Keratinocyte (primary cell): ENCODE results near the gene LST1. TPM values are rescaled to one million over a fixed set of nuclear protein-coding genes. Genes with fewer than 3 reads are reported as not detected.
A peak's percentile ranks its signal among the peaks of the same experiment; 100 is the strongest.

Experiments used
- DNase-seq: peaks from one replicate; pipeline ENCODE4 v3.0.0-alpha.2; 2011; ENCODE audit warnings: low read depth, missing footprints, low spot score
- FAIRE-seq: peaks from 2 replicates; lab custom pipeline; 2011; peaks lifted over from hg19 to GRCh38; lab: Jason Lieb, UNC
- H2AFZ ChIP-seq: 2 replicates; pipeline ENCODE4 v1.6.0; 2012; ENCODE audit warnings: low read length, control low read depth, inconsistent platforms; ENCODE audit not compliant: control insufficient read depth
- H3K27ac ChIP-seq: 2 replicates; pipeline ENCODE4 v1.5.1; 2011; ENCODE audit warnings: low read length; ENCODE audit not compliant: control insufficient read depth, insufficient read depth
- H3K27me3 ChIP-seq: 3 replicates; pipeline ENCODE4 v1.6.0; 2011; ENCODE audit warnings: low read length; ENCODE audit not compliant: control insufficient read depth, insufficient read depth; ENCODE audit errors: extremely low read depth
- H3K36me3 ChIP-seq, 2 experiments: 2 replicates in 1 of 2; 3 replicates in 1 of 2; pipeline ENCODE4 v1.5.1; 2011; ENCODE audit warnings: low read length in 2 of 2, mild to moderate bottlenecking in 1 of 2; ENCODE audit not compliant: control insufficient read depth in 2 of 2, insufficient read depth in 2 of 2; ENCODE audit errors: extremely low read depth in 1 of 2
- H3K4me1 ChIP-seq: 3 replicates; pipeline ENCODE4 v1.5.1; 2011; ENCODE audit warnings: low read length; ENCODE audit not compliant: control insufficient read depth, insufficient read depth; ENCODE audit errors: extremely low read depth
- H3K4me2 ChIP-seq: 3 replicates; pipeline ENCODE4 v1.6.0; 2011; ENCODE audit warnings: low read depth, low read length; ENCODE audit not compliant: control insufficient read depth, insufficient read depth; ENCODE audit errors: extremely low read depth
- H3K4me3 ChIP-seq, 3 experiments: fragments of 200-600 bp in 1 of 3; sonication (generic) in 1 of 3; 2 replicates in 2 of 3; 3 replicates in 1 of 3; pipeline ENCODE4 v1.5.1; 2011 to 2016; ENCODE audit warnings: low read length in 3 of 3, mild to moderate bottlenecking in 3 of 3, control low read depth in 2 of 3, inconsistent platforms in 1 of 3, low read depth in 1 of 3, mixed read lengths in 1 of 3, mixed run types in 1 of 3, moderate library complexity in 1 of 3; ENCODE audit not compliant: control insufficient read depth in 2 of 3, insufficient read depth in 2 of 3; ENCODE audit errors: extremely low read depth in 1 of 3
- H3K79me2 ChIP-seq: 2 replicates; pipeline ENCODE4 v1.6.0; 2012; ENCODE audit warnings: low read length; ENCODE audit not compliant: control insufficient read depth, insufficient read depth
- H3K9ac ChIP-seq: 3 replicates; pipeline ENCODE4 v1.6.0; 2011; ENCODE audit warnings: low read length; ENCODE audit not compliant: control insufficient read depth, insufficient read depth; ENCODE audit errors: extremely low read depth
- H3K9me1 ChIP-seq: 3 replicates; pipeline ENCODE4 v1.6.0; 2011; ENCODE audit warnings: low read length; ENCODE audit not compliant: control insufficient read depth, insufficient read depth; ENCODE audit errors: extremely low read depth
- H3K9me3 ChIP-seq: 2 replicates; pipeline ENCODE4 v1.5.1; 2012; ENCODE audit warnings: low read depth, low read length; ENCODE audit not compliant: control insufficient read depth
- H4K20me1 ChIP-seq: 3 replicates; pipeline ENCODE4 v1.6.0; 2011; ENCODE audit warnings: low read length; ENCODE audit not compliant: control insufficient read depth, insufficient read depth; ENCODE audit errors: extremely low read depth
- EZH2 ChIP-seq: IDR thresholded peaks from one replicate; pipeline ENCODE4 v1.6.1; 2012; ENCODE audit warnings: inconsistent platforms, mild to moderate bottlenecking, low read length, moderate library complexity
- dilution Hi-C: fragments of 300-500 bp; cut with MboI; formaldehyde crosslinking; loops from one replicate; pipeline ENCODE4 v1.7.0; 2020; ENCODE audit warnings: low sequenced_read_pairs; ENCODE audit not compliant: extremely low pct_ligation_motif_present
- polyA plus RNA-seq, 5 experiments: library from polyadenylated mRNA; depleted of rRNA in 3 of 5; stranded (reverse) in 3 of 5; stranded (forward) in 1 of 5; unstranded in 1 of 5; fragments of >200 nt; gene quantifications; 1 replicate in 1 of 5; 2 replicates in 3 of 5; 3 replicates in 1 of 5; pipeline versions ENCODE4 v1.2.1 to v1.2.3, GENCODE V29; 2011 to 2012; ENCODE audit warnings: missing spikeins in 2 of 5, low read depth in 1 of 5, low replicate concordance in 1 of 5
- TF ChIP-seq, protein P1 (sequence below), 3 experiments: IDR thresholded peaks in 1 of 3; conservative IDR thresholded peaks in 1 of 3; optimal IDR thresholded peaks in 1 of 3; 2 replicates in 2 of 3; 3 replicates in 1 of 3; pipeline versions ENCODE3 to v1.5.1; 2011; ENCODE audit warnings: low read length in 3 of 3, mild to moderate bottlenecking in 3 of 3, moderate library complexity in 2 of 3, control low read depth in 1 of 3, inconsistent platforms in 1 of 3; ENCODE audit not compliant: insufficient read depth in 2 of 3; ENCODE audit errors: extremely low read depth in 1 of 3

The LST1 gene
- polyA plus RNA-seq, 1 donor (not counting 4 experiments of a cell fraction or from before 2014, with no cell fraction given), result not detected

DNA sequence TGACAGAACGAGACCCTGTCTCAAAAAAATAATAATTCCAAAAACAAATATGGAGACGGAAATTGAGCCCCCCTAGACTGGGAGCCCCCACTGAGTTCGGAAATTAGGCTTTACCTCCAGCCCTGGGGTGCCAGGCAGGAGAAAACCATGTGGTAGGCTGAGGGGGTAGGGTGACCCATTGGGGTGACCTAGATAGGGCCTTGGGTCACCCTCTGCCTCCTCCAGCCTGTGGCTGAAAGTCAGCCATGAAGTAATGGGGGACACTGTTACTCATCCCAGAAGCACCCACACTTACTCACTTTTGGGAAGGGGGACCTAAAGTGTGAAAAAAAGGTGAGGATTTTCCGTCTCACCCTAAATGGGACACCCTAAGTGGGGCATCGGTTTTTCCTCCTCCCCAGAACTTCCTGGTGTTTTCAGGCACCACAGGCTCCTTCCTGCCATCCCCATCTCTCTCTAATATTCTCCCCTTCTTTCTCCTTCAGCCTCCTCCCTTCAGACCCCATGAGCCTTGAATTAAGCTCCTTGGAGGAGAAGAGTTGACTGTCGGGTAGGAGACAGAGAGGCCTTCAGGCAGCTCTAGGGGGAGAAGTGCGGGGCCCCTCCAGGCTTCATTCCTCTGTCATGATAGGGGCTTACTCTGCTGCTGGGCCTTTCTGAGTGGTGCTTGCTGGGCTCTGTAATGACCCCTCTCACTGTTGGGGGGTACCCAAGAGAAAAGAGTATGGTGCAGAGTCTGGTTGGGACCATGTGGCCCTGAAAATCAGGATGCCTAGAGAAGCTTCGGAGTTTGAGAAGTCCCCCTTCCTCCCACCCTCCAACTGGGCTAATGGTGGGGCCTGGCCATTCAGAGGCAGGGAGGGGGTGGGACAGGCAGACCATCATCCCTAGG is 6.3 kb upstream of the LST1 start:
- dilution Hi-C loops, result no loop called here
- no peak overlapping the region for H3K4me2 ChIP-seq
- H3K27me3 ChIP-seq, result no peaks in the 10 kb centered on the region
- peaks cover 23% of the 10 kb centered on the region for H3K4me1 ChIP-seq
- no peak overlapping the region for H3K9ac ChIP-seq
- H3K36me3 ChIP-seq, result no peaks in the 10 kb centered on the region
- no peaks in the 10 kb centered on the region for H3K79me2 ChIP-seq
- H3K27ac ChIP-seq, result no peak overlapping the region
- no peaks in the 10 kb centered on the region for H3K9me3 ChIP-seq
- no peak overlapping the region for H3K4me3 ChIP-seq
- DNase-seq (no peak), FAIRE-seq (no peak)
- no peaks in the 10 kb centered on the region for H3K9me1 ChIP-seq
- H4K20me1 ChIP-seq, result no peaks in the 10 kb centered on the region
- TF ChIP-seq EZH2, result no peak
- TF ChIP-seq, protein P1, sequence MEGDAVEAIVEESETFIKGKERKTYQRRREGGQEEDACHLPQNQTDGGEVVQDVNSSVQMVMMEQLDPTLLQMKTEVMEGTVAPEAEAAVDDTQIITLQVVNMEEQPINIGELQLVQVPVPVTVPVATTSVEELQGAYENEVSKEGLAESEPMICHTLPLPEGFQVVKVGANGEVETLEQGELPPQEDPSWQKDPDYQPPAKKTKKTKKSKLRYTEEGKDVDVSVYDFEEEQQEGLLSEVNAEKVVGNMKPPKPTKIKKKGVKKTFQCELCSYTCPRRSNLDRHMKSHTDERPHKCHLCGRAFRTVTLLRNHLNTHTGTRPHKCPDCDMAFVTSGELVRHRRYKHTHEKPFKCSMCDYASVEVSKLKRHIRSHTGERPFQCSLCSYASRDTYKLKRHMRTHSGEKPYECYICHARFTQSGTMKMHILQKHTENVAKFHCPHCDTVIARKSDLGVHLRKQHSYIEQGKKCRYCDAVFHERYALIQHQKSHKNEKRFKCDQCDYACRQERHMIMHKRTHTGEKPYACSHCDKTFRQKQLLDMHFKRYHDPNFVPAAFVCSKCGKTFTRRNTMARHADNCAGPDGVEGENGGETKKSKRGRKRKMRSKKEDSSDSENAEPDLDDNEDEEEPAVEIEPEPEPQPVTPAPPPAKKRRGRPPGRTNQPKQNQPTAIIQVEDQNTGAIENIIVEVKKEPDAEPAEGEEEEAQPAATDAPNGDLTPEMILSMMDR (optimal IDR thresholded peaks at IDR 0.05 in 1 of 3, IDR thresholded peaks at IDR 0.05 in 1 of 3, conservative IDR thresholded peaks at IDR 0.05 in 1 of 3; ENCODE audit: extremely low read depth in 1 of 3, insufficient read depth in 2 of 3, low read length in 3 of 3), result no peak
- H2AFZ ChIP-seq, result no peak overlapping the region

DNA sequence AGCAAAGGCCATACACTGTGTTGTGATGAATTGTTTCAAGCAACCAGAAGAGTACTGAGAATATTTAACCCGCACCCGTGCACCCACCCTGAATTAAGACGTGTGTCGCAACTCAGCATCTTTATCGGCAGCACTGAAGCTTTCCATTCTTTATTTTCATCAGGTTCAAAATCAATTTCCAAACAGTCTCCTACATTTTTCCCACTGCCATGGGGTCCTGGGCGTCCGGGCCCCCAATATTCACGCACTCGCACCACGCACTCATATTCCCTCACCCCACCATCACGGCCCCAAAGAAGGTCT is 5.7 kb upstream of the LST1 start:
- DNase-seq (no peak), FAIRE-seq (no peak)
- no peaks in the 10 kb centered on the region for H4K20me1 ChIP-seq
- peak overlapping the region; percentile 87 for H3K9ac ChIP-seq
- peak overlapping the region; percentile 82 for H2AFZ ChIP-seq
- H3K27me3 ChIP-seq, result no peaks in the 10 kb centered on the region
- dilution Hi-C loops, result no loop called here
- H3K9me1 ChIP-seq, result no peaks in the 10 kb centered on the region
- peak overlapping the region in 2 of 3 experiments; percentile 50 to 90 for H3K4me3 ChIP-seq
- no peaks in the 10 kb centered on the region for H3K9me3 ChIP-seq
- peaks cover 19% of the 10 kb centered on the region for H3K4me1 ChIP-seq
- H3K4me2 ChIP-seq, result peak overlapping the region; percentile 93
- no peaks in the 10 kb centered on the region for H3K36me3 ChIP-seq
- H3K79me2 ChIP-seq, result no peaks in the 10 kb centered on the region
- TF ChIP-seq, protein P1 (optimal IDR thresholded peaks at IDR 0.05 in 1 of 3, IDR thresholded peaks at IDR 0.05 in 1 of 3, conservative IDR thresholded peaks at IDR 0.05 in 1 of 3; ENCODE audit: extremely low read depth in 1 of 3, insufficient read depth in 2 of 3, low read length in 3 of 3), result no peak
- no peak for TF ChIP-seq EZH2
- H3K27ac ChIP-seq, result peak overlapping the region; percentile 59
